Memory B cell (primary cell): ENCODE results near the gene RASGRP4.

Experiments
- ATAC-seq: fragments of 150-1000 bp; cut with Tn5 transposase; 2 replicates; pipeline ENCODE4 v1.10.0; 2021; ENCODE audit warnings: low read depth, mild to moderate bottlenecking, moderate library complexity
- DNase-seq, 2 donors: peaks; one replicate each; pipeline ENCODE4 v3.0.0; 2022; ENCODE audit warnings: low spot score in 2 of 2
- H3K27ac Mint-ChIP-seq: one replicate; pipeline ENCODE4 v1.8.0; 2022; ENCODE audit warnings: mild to moderate bottlenecking, moderate library complexity, mixed read lengths
- H3K27me3 Mint-ChIP-seq: one replicate; pipeline ENCODE4 v1.8.0; 2022; ENCODE audit warnings: mixed read lengths
- H3K36me3 Mint-ChIP-seq: one replicate; pipeline ENCODE4 v1.8.0; 2022; ENCODE audit warnings: mild to moderate bottlenecking, mixed read lengths
- H3K4me1 Mint-ChIP-seq: one replicate; pipeline ENCODE4 v1.8.0; 2022; ENCODE audit warnings: mixed read lengths
- H3K4me3 Mint-ChIP-seq: one replicate; pipeline ENCODE4 v1.8.0; 2022; ENCODE audit warnings: mild to moderate bottlenecking, moderate library complexity, mixed read lengths
- H3K9me3 Mint-ChIP-seq: one replicate; pipeline ENCODE4 v1.8.0; 2022; ENCODE audit warnings: mixed read lengths

RASGRP4 gene

DNA sequence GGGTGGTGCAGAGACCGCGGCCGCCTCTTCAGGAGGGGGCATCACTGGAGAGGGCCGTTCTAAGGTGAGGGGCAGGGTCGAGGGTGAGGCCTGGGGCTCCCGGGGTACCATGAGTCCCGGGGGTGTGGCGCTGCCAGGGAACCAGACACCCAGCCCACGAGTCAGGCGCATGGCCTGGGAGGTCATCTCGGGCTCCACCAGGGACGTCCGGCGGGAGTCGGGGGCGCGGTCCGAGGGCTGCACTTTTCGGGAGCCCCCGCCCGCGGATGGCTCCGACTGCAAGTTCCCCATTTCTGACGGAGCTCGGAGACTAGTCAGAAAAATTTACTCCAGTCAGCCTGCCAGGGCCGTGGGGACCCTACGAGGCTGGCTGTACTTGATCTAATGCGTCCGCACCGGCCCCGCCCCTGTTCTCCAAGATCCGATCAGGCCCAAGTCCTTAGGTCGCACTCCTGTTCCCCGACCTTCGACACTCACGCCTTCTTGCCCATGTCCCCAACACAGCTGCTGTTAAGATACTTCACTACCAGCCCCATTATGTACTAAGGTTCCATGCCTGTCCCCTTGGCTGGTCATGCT is 39.0 kb downstream of the RASGRP4 start:
- H3K4me3 Mint-ChIP-seq = peak overlapping the region; percentile 92
- H3K27me3 Mint-ChIP-seq = peaks cover 20% of the 10 kb centered on the region
- ATAC-seq = peak; percentile 17
- H3K9me3 Mint-ChIP-seq = no peaks in the 10 kb centered on the region
- peaks cover 22% of the 10 kb centered on the region for H3K36me3 Mint-ChIP-seq
- H3K27ac Mint-ChIP-seq = peak overlapping the region; percentile 13
- H3K4me1 Mint-ChIP-seq = peaks cover 16% of the 10 kb centered on the region
- peak in 1 of 2 donors; percentile 38 for DNase-seq

DNA sequence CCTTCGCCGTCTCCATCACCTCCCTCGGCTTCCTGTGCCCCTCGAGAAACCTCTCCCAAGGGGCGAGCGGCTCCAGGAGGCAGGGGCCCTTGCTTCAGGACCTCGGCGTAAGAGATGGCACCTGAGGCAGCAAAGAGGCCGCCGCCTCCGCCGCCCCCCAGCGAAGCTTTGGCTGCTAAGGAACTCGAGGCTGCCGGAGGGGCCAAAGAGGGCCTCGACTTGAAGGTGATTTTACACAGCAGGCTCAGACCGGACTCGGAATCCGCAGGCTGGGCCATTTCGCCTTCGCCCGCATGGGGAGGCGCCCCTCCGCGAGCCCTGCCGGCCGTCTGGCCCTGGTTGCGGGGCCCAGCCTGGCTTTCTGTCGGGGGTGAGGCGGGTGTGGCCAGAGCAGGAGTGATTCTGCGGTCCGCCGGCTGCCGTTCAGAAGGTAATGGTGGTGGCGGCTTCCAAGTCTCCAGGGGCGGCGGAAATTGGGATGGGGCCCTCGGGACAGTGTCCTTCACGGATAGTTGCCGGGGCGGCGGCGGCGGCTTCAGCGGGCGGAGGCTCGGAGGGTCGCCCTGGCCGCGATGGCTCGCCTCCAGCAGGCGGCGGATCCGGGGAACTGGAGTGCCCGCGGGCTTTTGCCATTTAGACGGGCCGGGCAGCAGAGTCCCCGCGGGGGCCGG is 39.6 kb downstream of the RASGRP4 start:
- peak overlapping the region; percentile 55 for H3K4me3 Mint-ChIP-seq
- ATAC-seq = no peak
- H3K27ac Mint-ChIP-seq = no peak overlapping the region
- peaks cover 20% of the 10 kb centered on the region for H3K27me3 Mint-ChIP-seq
- H3K36me3 Mint-ChIP-seq = peaks cover 28% of the 10 kb centered on the region
- peaks cover 16% of the 10 kb centered on the region for H3K4me1 Mint-ChIP-seq
- DNase-seq = no peak
- H3K9me3 Mint-ChIP-seq = no peaks in the 10 kb centered on the region

DNA sequence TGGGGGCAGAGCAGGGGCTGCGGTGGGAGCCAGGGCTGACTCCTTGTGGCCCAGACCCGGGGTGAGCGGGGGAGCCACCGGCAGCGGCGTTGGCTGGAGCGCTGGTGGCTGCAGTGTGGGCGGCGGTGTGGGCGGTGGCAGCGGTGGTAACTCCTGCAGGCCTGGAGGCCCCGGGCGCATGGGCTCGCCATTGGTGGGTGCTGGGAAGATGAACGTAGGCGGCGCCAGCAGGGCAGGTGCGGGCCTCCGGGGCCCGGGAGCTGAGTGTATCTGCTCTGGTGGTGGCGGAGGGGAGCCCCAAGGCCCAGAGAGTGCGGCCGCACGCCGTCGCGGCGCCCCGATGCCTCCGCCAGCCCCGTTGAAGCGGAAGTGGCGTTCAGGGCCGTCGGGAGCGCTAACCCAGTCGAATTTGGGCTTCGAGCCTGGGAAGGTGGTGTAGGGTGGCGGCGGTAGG is 40.2 kb downstream of the RASGRP4 start:
- ATAC-seq = peak; percentile 16
- Mint-ChIP-seq H3K27ac (no peak overlapping the region), H3K4me3 (peak overlapping the region; percentile 55), H3K4me1 (peaks cover 16% of the 10 kb centered on the region), H3K27me3 (peaks cover 20% of the 10 kb centered on the region), H3K36me3 (peaks cover 33% of the 10 kb centered on the region), H3K9me3 (no peaks in the 10 kb centered on the region)
- DNase-seq = no peak

DNA sequence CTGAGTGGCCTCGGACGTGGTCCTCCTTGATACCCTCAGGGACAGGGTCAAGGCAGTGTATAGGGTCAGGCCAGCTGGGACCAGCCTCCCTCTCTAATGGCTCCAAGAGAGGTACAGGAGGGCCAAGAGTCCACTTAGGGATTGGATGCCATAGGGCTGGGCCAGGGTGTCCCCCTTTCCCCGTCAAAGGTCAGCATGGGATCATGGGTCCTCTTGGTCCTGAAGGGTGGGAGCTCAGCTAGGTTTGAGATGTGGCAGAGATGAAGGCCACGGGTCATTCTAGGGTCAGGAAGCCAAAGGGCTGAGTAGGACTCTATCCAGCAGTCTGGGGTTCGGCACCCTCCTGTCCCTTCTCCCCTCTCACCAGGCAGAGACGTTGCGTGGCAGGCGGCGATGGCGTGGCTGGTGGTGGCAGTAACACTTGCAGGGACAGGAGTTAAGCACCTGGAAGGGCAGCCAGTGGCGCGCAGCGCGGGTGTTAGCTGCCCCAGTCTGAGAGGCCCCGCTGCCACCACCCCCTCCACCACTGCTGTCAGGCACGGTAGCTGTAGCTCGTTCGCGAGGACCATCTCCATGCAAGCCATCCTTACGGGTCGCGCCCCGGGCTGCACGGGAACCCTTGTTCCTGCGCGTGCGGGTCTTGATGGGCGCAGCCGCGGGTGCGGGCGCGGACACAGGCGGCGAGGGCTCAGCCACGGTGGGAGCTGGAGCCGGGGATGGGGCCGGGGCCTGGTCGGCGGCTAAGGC is 40.8 kb downstream of the RASGRP4 start:
- H3K27ac Mint-ChIP-seq = no peak overlapping the region
- peaks cover 36% of the 10 kb centered on the region for H3K36me3 Mint-ChIP-seq
- H3K27me3 Mint-ChIP-seq = peaks cover 20% of the 10 kb centered on the region
- H3K4me1 Mint-ChIP-seq = peaks cover 16% of the 10 kb centered on the region
- DNase-seq (no peak), ATAC-seq (no peak)
- peak overlapping the region; percentile 15 for H3K4me3 Mint-ChIP-seq
- no peaks in the 10 kb centered on the region for H3K9me3 Mint-ChIP-seq

DNA sequence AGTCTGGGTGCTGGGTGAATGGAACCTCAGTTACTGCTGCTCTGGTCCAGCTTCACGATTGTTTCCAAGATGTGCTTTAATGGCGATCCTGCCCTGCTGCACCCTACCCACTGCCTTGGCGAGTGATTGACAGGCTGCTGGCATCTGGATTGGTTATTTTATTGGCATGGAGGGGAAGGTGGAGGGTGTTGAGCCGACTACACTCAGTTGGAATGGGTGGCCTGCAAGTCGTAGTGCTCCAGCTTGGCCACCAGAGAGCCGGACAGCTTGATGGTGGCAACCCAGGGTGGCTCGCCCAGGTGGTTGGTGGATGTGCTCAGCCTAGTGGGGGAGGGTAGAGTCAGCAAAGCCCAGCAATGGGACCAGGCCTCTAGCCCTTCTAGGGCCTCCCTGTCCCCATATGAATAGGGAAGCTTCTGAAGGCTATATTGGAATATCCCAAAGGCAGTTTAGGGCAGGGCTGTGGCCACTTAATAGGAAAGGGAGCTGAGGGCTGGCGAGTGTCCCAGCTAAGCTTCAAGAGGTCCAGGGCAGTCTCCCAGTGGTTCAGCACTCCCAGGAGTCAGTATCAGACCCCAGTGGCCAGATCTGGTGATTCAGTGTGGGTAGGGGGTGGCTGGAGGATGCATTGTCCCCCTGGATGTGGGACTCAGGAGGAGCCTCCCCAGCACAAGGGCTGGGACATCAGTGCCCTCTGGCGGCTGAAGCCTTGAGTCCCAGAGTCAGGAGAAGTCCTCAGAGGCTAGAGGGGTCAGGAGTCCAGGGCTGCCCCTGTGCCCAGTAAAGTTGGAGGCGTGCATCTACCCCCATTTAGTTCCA is 41.6 kb downstream of the RASGRP4 start:
- no peak for ATAC-seq
- Mint-ChIP-seq H3K4me1 (peaks cover 12% of the 10 kb centered on the region), H3K27ac (no peak overlapping the region), H3K4me3 (no peak overlapping the region), H3K9me3 (no peaks in the 10 kb centered on the region), H3K27me3 (peaks cover 16% of the 10 kb centered on the region), H3K36me3 (peaks cover 41% of the 10 kb centered on the region)
- DNase-seq = no peak

DNA sequence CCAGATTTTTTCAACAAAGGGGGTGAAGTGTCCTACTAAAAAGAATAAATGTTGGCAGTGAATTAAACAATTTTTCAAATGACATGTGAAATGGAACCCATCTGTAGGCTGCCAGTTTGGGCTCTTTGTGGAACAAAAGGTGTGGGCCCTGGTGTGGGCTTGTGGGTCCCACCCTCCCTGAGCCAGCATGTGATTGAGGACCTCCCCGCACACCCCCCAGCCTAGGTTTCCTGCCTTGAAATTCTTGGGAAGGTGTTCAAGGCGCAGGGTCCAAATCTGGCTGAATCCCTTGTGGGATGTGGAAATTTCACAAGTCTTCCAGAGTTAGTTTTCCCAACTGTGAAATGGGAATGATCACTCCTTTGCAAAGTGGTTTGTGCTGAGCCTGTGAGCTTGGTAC is 42.3 kb downstream of the RASGRP4 start:
- ATAC-seq (no peak), DNase-seq (no peak)
- Mint-ChIP-seq H3K4me3 (no peak overlapping the region), H3K36me3 (peaks cover 47% of the 10 kb centered on the region), H3K4me1 (peaks cover 12% of the 10 kb centered on the region), H3K27me3 (peaks cover 16% of the 10 kb centered on the region), H3K9me3 (no peaks in the 10 kb centered on the region), H3K27ac (no peak overlapping the region)

DNA sequence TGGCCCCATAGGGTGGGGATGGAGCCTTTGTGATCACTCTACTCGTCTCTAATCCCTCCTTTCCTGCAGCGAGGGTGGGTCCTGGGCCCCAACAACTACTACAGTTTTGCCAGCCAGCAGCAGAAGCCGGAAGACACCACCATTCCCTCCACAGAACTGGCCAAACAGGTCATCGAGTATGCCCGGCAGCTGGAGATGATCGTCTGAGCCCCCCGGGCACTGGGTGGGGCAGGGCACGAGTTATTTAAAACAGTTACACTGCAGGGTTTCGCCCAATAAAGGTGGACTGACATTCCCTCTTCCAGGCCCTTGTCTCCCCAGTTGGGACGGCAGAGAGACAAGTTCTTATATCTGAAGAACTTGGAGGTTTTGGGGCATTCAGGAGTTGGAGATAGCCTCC is 42.8 kb downstream of the RASGRP4 start:
- peaks cover 15% of the 10 kb centered on the region for H3K27me3 Mint-ChIP-seq
- H3K9me3 Mint-ChIP-seq = no peaks in the 10 kb centered on the region
- ATAC-seq = no peak
- no peak overlapping the region for H3K4me3 Mint-ChIP-seq
- peaks cover 11% of the 10 kb centered on the region for H3K4me1 Mint-ChIP-seq
- no peak overlapping the region for H3K27ac Mint-ChIP-seq
- H3K36me3 Mint-ChIP-seq = peaks cover 47% of the 10 kb centered on the region
- DNase-seq = no peak

DNA sequence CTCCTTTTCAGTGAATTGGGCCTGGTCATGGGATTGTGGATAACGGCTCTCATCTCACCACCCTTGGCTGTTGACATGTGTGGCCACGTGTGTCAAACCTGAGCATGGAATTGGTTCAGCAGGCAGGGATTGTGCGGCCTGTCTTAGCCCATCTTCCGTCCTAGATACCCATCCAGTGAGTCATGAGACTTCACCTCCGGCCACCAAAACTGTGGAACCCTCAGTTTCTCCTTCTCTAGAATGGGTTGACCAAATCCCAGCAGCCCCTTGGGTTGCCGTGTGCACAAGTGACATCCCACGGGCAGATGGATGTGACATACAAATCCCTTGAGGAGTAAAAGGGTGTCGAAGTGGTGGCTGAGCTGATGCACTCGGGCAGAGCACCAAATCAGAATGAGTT is 44.9 kb downstream of the RASGRP4 start:
- peaks cover 6% of the 10 kb centered on the region for H3K4me1 Mint-ChIP-seq
- peaks cover 48% of the 10 kb centered on the region for H3K36me3 Mint-ChIP-seq
- H3K27ac Mint-ChIP-seq = no peak overlapping the region
- H3K9me3 Mint-ChIP-seq = no peaks in the 10 kb centered on the region
- ATAC-seq (no peak), DNase-seq (no peak)
- H3K27me3 Mint-ChIP-seq = peaks cover 7% of the 10 kb centered on the region
- no peak overlapping the region for H3K4me3 Mint-ChIP-seq

DNA sequence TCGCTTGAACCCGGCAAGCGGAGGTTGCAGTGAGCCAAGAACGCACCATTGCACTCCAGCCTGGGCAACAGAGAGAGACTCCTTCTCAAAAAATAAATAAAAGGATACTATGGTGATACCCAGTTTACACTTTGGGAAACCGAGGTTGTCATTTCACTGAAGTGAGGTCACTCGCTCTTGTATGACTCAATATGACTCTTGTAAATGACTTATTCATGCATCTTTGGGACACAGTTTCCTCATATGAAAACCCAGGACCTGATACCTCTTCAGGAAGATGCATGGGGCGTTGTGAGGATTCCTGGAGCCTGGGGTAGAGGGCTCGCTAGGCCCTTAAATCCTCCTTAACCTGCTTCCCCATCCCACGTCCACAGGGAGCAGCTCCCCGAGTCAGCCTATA is 47.2 kb downstream of the RASGRP4 start:
- Mint-ChIP-seq H3K4me1 (peaks cover 19% of the 10 kb centered on the region), H3K27me3 (peaks cover 3% of the 10 kb centered on the region), H3K4me3 (no peak overlapping the region), H3K9me3 (no peaks in the 10 kb centered on the region), H3K27ac (no peak overlapping the region), H3K36me3 (peaks cover 43% of the 10 kb centered on the region)
- ATAC-seq = no peak
- no peak for DNase-seq

DNA sequence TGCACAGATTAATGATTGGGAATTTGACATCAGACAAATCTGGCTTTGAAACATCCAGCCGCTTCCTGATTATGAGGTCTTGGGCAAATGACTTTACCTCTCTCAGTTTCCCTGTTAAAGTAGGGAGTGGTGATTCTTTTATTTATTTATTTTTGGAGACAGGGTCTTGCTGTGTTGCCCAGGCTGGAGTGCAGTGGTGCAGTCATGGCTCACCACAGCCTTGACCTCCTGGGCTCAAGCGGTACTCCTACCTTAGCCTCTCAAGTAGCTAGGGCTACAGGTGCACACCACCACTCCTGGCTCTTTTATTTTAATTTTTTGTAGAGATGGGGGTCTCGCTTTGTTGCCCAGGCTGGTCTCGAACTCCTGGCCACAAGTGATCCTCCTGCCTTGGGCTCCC is 49.0 kb downstream of the RASGRP4 start:
- Mint-ChIP-seq H3K27ac (no peak overlapping the region), H3K36me3 (peaks cover 29% of the 10 kb centered on the region), H3K4me3 (peak overlapping the region; percentile 62), H3K9me3 (no peaks in the 10 kb centered on the region), H3K4me1 (peaks cover 19% of the 10 kb centered on the region), H3K27me3 (peaks cover 3% of the 10 kb centered on the region)
- ATAC-seq (no peak), DNase-seq (no peak)

DNA sequence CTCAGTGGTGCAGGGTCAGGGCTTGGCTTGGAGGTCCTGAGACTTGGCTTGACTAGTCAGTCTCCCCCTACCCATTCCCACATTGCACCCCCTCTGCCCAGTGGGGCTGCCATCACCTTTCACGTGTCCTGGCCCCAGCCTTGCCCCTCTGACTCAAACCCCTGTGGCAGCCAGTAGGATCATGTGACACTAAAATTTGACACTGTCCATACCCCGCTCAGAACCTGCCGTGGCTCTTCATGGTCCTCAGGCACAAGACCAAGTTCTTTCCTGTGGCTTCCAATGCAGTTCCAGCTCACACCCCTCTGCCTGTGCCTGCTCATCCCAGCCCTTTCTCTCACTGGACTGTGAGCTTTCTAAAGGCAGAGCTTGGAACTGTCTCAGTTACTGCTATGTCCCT is 49.4 kb downstream of the RASGRP4 start:
- no peak for DNase-seq
- no peak for ATAC-seq
- Mint-ChIP-seq H3K36me3 (peaks cover 24% of the 10 kb centered on the region), H3K4me1 (peaks cover 19% of the 10 kb centered on the region), H3K27ac (no peak overlapping the region), H3K4me3 (peak overlapping the region; percentile 62), H3K9me3 (no peaks in the 10 kb centered on the region), H3K27me3 (peaks cover 3% of the 10 kb centered on the region)

DNA sequence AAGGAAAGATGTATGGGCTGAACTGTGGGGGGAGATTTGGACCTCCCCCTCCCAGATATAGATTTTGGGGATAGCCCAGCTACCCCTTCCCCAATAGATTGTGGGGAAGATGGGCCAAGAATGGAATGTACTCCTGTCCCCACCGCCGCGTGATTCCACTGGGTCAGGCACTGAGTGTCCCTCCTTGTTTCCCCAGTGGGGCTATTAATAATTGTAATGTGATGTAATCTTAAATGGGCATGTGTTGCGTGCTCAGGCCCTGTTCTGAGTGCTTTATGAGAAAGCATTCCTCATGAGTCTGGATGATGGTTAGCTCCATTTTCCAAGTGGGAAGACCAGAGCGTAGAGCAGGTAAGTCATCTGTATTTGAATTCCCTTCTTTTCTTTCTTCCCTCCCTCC is 50.3 kb downstream of the RASGRP4 start:
- ATAC-seq (no peak), DNase-seq (no peak)
- Mint-ChIP-seq H3K27me3 (peaks cover 3% of the 10 kb centered on the region), H3K4me3 (peak overlapping the region; percentile 97), H3K27ac (no peak overlapping the region), H3K36me3 (peaks cover 18% of the 10 kb centered on the region), H3K4me1 (peaks cover 19% of the 10 kb centered on the region), H3K9me3 (no peaks in the 10 kb centered on the region)

DNA sequence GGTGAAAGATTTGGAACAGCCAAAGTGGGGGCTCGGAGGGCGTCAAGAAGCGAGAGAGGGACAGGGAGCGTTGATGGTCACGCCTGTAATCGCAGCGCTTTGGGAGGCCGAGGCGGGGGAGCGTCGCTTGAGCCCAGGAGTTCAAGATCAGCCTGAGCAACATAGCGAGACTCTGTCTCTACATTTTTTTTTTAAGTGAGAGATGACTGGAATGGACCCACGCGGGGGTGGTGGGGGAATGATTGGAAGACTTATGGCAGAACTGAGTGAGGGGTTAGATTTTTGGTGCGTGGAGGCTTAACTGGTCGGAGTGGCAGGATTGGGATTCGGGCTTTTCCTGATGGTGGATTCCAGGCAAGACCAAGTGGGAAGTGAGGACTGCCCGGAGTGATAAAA is 50.9 kb downstream of the RASGRP4 start:
- ATAC-seq (no peak), DNase-seq (no peak)
- H3K36me3 Mint-ChIP-seq = peaks cover 14% of the 10 kb centered on the region
- H3K4me1 Mint-ChIP-seq = peaks cover 19% of the 10 kb centered on the region
- no peaks in the 10 kb centered on the region for H3K9me3 Mint-ChIP-seq
- peak overlapping the region; percentile 96 for H3K27ac Mint-ChIP-seq
- peaks cover 10% of the 10 kb centered on the region for H3K27me3 Mint-ChIP-seq
- H3K4me3 Mint-ChIP-seq = peak overlapping the region; percentile 97
